Ascending aorta (tissue), 2 donors: Measurements from ENCODE around the gene DBN1. TPM values are rescaled to one million over a fixed set of nuclear protein-coding genes. Genes with fewer than 3 reads are reported as not detected.

ENCODE experiments used
- DNase-seq, 2 donors: peaks; one replicate each; pipeline ENCODE4 v3.0.0-alpha.2; 2019; ENCODE audit warnings: low spot score in 2 of 2
- H3K27ac ChIP-seq, 2 donors: fragments of 200-600 bp; sonication (generic); one replicate each; pipeline ENCODE4 v1.5.1; 2016 to 2017; ENCODE audit warnings: mild to moderate bottlenecking in 1 of 2
- H3K27me3 ChIP-seq: fragments of 200-600 bp; sonication (generic); one replicate; pipeline ENCODE4 v1.5.1; 2017
- H3K36me3 ChIP-seq, 2 donors: fragments of 200-600 bp; sonication (generic); one replicate each; pipeline ENCODE4 v1.5.1; 2016
- H3K4me1 ChIP-seq, 2 donors: fragments of 200-600 bp; sonication (generic); one replicate each; pipeline ENCODE4 v1.5.1; 2016 to 2017; ENCODE audit warnings: mild to moderate bottlenecking in 1 of 2
- H3K4me3 ChIP-seq, 2 donors: fragments of 200-600 bp; sonication (generic); one replicate each; pipeline ENCODE4 v1.5.1; 2016 to 2017; ENCODE audit warnings: mild to moderate bottlenecking in 1 of 2
- H3K9me3 ChIP-seq, 2 donors: fragments of 200-600 bp; sonication (generic); one replicate each; pipeline ENCODE4 v1.5.1; 2016
- intact Hi-C: fragments of 100-400 bp; cut with DNase I; formaldehyde crosslinking; loops from one replicate; pipeline ENCODE4 v1.15.1; 2023
- total RNA-seq: library from RNA; depleted of rRNA; stranded (reverse); fragments of >200 nt; gene quantifications from one replicate; pipeline ENCODE4 v1.1.0, GENCODE V29; 2016
- TF ChIP-seq, protein P1 (sequence below), 3 experiments: fragments of 200-600 bp in 2 of 3; fragments of 450-650 bp in 1 of 3; sonication (generic) in 2 of 3; IDR thresholded peaks; one replicate each; pipeline ENCODE4 v1.5.1; 2016 to 2019; ENCODE audit warnings: antibody characterized with exemption in 3 of 3, mild to moderate bottlenecking in 1 of 3, moderate library complexity in 1 of 3

Gene DBN1
- total RNA-seq, 1 donor from 2014 or later: 151 TPM

DNA sequence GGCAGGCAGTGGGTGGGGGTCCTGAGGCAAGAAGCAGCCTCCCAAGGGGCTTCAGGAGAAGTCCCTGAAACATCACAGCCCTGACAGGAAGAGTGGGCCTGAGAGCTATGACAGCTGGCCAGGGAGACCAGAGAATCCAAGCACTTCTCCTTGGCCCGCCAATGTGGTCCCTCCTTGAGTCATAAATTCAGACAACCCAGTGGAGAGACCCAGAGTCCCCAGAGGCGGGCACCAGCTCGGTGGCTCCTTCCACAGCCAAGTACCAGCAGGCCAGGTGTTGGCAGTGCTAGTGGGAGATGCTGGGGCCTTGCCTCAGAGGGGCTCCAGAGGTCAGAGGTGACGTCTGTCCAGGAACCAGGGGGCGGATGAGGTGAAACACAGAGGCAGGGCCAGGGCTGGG is 37.7 kb upstream of the DBN1 start:
- Histone ChIP-seq H3K27ac (no peak overlapping the region), H3K4me1 (peaks cover 4 to 8% of the 10 kb centered on the region in 2 donors), H3K9me3 (no peaks in the 10 kb centered on the region), H3K4me3 (no peak overlapping the region), H3K36me3 (peaks cover 39 to 52% of the 10 kb centered on the region in 2 donors), H3K27me3 (no peaks in the 10 kb centered on the region)
- TF ChIP-seq, protein P1, sequence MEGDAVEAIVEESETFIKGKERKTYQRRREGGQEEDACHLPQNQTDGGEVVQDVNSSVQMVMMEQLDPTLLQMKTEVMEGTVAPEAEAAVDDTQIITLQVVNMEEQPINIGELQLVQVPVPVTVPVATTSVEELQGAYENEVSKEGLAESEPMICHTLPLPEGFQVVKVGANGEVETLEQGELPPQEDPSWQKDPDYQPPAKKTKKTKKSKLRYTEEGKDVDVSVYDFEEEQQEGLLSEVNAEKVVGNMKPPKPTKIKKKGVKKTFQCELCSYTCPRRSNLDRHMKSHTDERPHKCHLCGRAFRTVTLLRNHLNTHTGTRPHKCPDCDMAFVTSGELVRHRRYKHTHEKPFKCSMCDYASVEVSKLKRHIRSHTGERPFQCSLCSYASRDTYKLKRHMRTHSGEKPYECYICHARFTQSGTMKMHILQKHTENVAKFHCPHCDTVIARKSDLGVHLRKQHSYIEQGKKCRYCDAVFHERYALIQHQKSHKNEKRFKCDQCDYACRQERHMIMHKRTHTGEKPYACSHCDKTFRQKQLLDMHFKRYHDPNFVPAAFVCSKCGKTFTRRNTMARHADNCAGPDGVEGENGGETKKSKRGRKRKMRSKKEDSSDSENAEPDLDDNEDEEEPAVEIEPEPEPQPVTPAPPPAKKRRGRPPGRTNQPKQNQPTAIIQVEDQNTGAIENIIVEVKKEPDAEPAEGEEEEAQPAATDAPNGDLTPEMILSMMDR (IDR thresholded peaks at IDR 0.05): no peak
- intact Hi-C loops: loop anchor here (10.0 kb wide), 1 partner anchor 84 kb away; the partner anchor contains the start of gene TMED9
- no peak for DNase-seq

DNA sequence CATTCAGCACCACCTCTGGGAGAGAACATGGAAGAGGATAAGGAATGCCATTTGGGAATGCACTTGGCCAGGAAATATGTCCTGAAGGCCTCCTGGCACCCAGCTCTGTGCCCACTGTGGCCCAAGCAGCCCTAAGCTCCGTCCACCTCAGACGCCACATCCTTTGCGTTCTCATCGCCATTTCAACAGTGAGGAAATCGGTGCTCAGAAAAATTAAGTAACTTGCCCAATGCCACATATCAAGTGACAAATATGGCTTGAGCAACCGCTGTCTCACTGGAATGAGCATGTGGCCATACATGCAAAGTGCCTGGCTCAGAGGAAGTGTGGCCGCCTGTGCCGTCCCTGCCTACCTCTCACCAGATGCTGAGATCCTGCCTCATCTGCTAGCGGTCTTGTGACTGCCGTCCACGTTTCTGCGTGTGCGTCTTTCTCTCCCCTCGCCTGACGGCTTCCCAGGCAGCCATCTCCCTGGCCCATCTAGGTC is 37.2 kb upstream of the DBN1 start:
- Histone ChIP-seq H3K36me3 (peaks cover 39 to 51% of the 10 kb centered on the region in 2 donors), H3K9me3 (no peaks in the 10 kb centered on the region), H3K4me3 (no peak overlapping the region), H3K4me1 (peaks cover 0 to 3% of the 10 kb centered on the region in 2 donors), H3K27ac (no peak overlapping the region), H3K27me3 (no peaks in the 10 kb centered on the region)
- intact Hi-C loops: loop anchor here (10.0 kb wide), 1 partner anchor 84 kb away; the partner anchor contains the start of gene TMED9
- TF ChIP-seq, protein P1 (IDR thresholded peaks at IDR 0.05): no peak
- DNase-seq: no peak

- no peaks in the 10 kb centered on the region for H3K9me3 ChIP-seq
- peak overlapping the region in 1 of 2 donors; percentile 57 for H3K4me3 ChIP-seq
- DNase-seq: no peak
- intact Hi-C loops: loop anchor here (10.0 kb wide), 1 partner anchor 85 kb away; the partner anchor contains the start of gene TMED9
- peaks cover 39 to 46% of the 10 kb centered on the region in 2 donors for H3K36me3 ChIP-seq
- peak overlapping the region in 1 of 2 donors; percentile 30 for H3K27ac ChIP-seq
- TF ChIP-seq, protein P1 (IDR thresholded peaks at IDR 0.05): no peak
- H3K27me3 ChIP-seq: no peaks in the 10 kb centered on the region
- H3K4me1 ChIP-seq: no peaks in the 10 kb centered on the region
These were observed 36.6 kb upstream of the DBN1 start for GRCh38 chr5:177509991-177510566.

DNA sequence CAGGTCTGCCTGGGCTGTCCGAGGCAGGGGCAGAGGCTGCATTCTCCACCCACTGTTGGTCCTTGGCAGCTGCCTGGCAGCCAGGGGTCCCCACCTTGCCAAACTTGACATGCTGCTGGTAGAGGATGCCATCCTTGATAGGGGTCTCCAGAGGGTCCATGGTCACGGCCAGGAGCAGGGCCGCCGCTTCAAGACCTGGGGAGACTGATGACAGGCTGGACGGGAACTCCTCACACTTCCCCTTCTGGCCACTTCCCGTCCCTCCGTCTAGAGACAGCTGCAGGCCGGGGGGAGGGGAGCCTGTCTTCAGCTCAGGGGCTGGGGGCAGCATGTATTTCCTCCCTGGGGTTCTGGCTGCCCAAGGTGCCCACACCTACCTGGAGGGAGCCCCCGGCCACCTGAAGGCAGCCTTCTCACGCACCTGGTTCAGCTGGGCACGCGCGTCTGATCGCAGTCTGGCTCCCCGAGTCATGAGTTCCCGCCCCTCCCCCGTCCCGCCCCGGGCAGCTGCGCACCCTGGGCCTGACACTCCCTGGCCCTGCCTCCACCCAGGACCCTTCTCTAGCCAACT is 36.0 kb upstream of the DBN1 start, which contains the start of gene DOK3:
DOK3 (minus strand) TSS at position 446 of the 571 bp plus-strand sequence; CDS start at position 160, 286 bp downstream.
- no peak for DNase-seq
- H3K4me3 ChIP-seq: peak within 1 kb of the TSS; percentile 20 to 57
- no peaks in the 10 kb centered on the region for H3K4me1 ChIP-seq
- no peaks in the 10 kb centered on the region for H3K9me3 ChIP-seq
- intact Hi-C loops: no loop called here
- peak within 1 kb of the TSS; percentile 30 to 33 for H3K27ac ChIP-seq
- TF ChIP-seq, protein P1 (IDR thresholded peaks at IDR 0.05): no peak
- peaks cover 39% of the 10 kb centered on the region in 2 donors for H3K36me3 ChIP-seq
- no peaks in the 10 kb centered on the region for H3K27me3 ChIP-seq

DNA sequence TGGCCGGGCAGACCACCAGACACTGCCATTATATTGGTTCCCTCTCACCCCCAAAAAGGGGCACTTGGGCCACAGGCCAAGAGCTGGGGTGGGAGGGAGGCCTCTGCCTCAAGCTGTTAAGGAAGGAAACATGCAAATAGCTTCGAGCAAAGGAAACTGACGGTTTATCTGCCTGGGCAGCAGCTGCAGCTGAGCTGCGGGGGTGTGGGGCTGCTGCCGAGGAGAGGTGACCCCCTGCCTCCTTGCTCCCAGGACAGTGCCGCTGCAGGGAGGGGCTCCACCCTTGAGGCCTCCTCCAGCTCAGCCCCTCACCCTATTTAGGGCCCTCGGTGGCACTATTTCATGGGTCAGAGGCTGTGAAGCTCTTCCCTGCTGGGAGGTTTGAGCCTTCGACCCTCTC is 35.4 kb upstream of the DBN1 start:
- H3K4me1 ChIP-seq: no peaks in the 10 kb centered on the region
- no peaks in the 10 kb centered on the region for H3K27me3 ChIP-seq
- peak overlapping the region; percentile 20 to 57 for H3K4me3 ChIP-seq
- TF ChIP-seq, protein P1 (IDR thresholded peaks at IDR 0.05): no peak
- no peaks in the 10 kb centered on the region for H3K9me3 ChIP-seq
- intact Hi-C loops: no loop called here
- DNase-seq: no peak
- peaks cover 33 to 35% of the 10 kb centered on the region in 2 donors for H3K36me3 ChIP-seq
- no peak overlapping the region for H3K27ac ChIP-seq
